CD14-positive monocyte (primary cell): ENCODE results near the gene GFRAL. TPM values are rescaled to one million over a fixed set of nuclear protein-coding genes. Genes with fewer than 3 reads are reported as not detected.

ENCODE experiments used
- DNase-seq, 3 donors: peaks; one replicate each; pipeline ENCODE4 v3.0.0-alpha.2; 2011 to 2022
- H2AFZ ChIP-seq: 2 replicates; pipeline ENCODE4 v1.6.0; 2012; ENCODE audit warnings: mild to moderate bottlenecking, low read depth, low read length, inconsistent platforms; ENCODE audit not compliant: insufficient read depth, poor library complexity, severe bottlenecking
- H3K27ac ChIP-seq, 2 donors: 1 replicate in 1 of 2; 2 replicates in 1 of 2; pipeline ENCODE4 v1.5.1; 2012 to 2013; ENCODE audit warnings: low read length in 2 of 2, control low read depth in 1 of 2, inconsistent platforms in 1 of 2, low read depth in 1 of 2, mild to moderate bottlenecking in 1 of 2
- H3K27me3 ChIP-seq, 2 donors: one replicate each; pipeline versions ENCODE4 v1.6.0 to v1.6.1; 2011 to 2013; ENCODE audit warnings: low read length in 2 of 2; ENCODE audit not compliant: control insufficient read depth in 2 of 2, insufficient read depth in 2 of 2
- H3K36me3 ChIP-seq, 2 donors: replicated peaks in 1 of 2; 1 replicate in 1 of 2; 2 replicates in 1 of 2; pipeline versions ENCODE4 v1.5.1 to v1.6.1; 2012 to 2013; ENCODE audit warnings: low read length in 2 of 2, control low read depth in 1 of 2, inconsistent platforms in 1 of 2, mild to moderate bottlenecking in 1 of 2; ENCODE audit not compliant: insufficient read depth in 2 of 2, control insufficient read depth in 1 of 2
- H3K4me1 ChIP-seq, 2 donors: 1 replicate in 1 of 2; 2 replicates in 1 of 2; pipeline versions ENCODE4 v1.5.1 to v1.6.1; 2012 to 2013; ENCODE audit warnings: low read length in 2 of 2, control low read depth in 1 of 2, inconsistent platforms in 1 of 2, mild to moderate bottlenecking in 1 of 2, moderate library complexity in 1 of 2; ENCODE audit not compliant: insufficient read depth in 2 of 2, control insufficient read depth in 1 of 2
- H3K4me2 ChIP-seq: replicated peaks from 2 replicates; pipeline ENCODE3; 2012; ENCODE audit warnings: low read length, moderate library complexity, mild to moderate bottlenecking; ENCODE audit not compliant: poor library complexity, severe bottlenecking; ENCODE audit errors: extremely low read depth
- H3K4me3 ChIP-seq, 3 experiments: fragments of 200-600 bp in 1 of 3; sonication (generic) in 1 of 3; replicated peaks in 1 of 3; 1 replicate in 2 of 3; 2 replicates in 1 of 3; pipeline ENCODE4 v1.5.1; 2011 to 2013; ENCODE audit warnings: low read length in 3 of 3, mild to moderate bottlenecking in 3 of 3, control low read depth in 2 of 3, low read depth in 2 of 3, inconsistent platforms in 1 of 3, moderate library complexity in 1 of 3
- H3K79me2 ChIP-seq: 2 replicates; pipeline ENCODE4 v1.6.0; 2012; ENCODE audit warnings: mild to moderate bottlenecking, control low read depth, inconsistent platforms, low read length, moderate library complexity; ENCODE audit not compliant: insufficient read depth
- H3K9ac ChIP-seq: 2 replicates; pipeline ENCODE4 v1.6.0; 2017; ENCODE audit warnings: low read length, mild to moderate bottlenecking; ENCODE audit not compliant: insufficient read depth, poor library complexity, severe bottlenecking
- H3K9me3 ChIP-seq, 2 donors: replicated peaks in 1 of 2; 1 replicate in 1 of 2; 2 replicates in 1 of 2; pipeline versions ENCODE4 v1.5.1 to v1.6.1; 2012 to 2013; ENCODE audit warnings: low read length in 2 of 2, control low read depth in 1 of 2; ENCODE audit not compliant: control insufficient read depth in 1 of 2, insufficient read depth in 1 of 2
- H4K20me1 ChIP-seq: 2 replicates; pipeline ENCODE4 v1.6.0; 2012; ENCODE audit warnings: mild to moderate bottlenecking, low read length, control low read depth, moderate library complexity; ENCODE audit not compliant: insufficient read depth
- H3K27ac Mint-ChIP-seq, 7 donors: one replicate each; pipeline ENCODE4 v1.8.0; 2020; ENCODE audit warnings: mild to moderate bottlenecking in 7 of 7, mixed read lengths in 7 of 7, moderate library complexity in 6 of 7, inconsistent platforms in 2 of 7
- H3K27me3 Mint-ChIP-seq, 3 donors: one replicate each; pipeline ENCODE4 v1.8.0; 2021 to 2022; ENCODE audit warnings: low read depth in 3 of 3, mild to moderate bottlenecking in 3 of 3, mixed read lengths in 3 of 3, moderate library complexity in 3 of 3, inconsistent platforms in 1 of 3
- H3K36me3 Mint-ChIP-seq, 2 donors: one replicate each; pipeline ENCODE4 v1.8.0; 2020; ENCODE audit warnings: mixed read lengths in 2 of 2, inconsistent platforms in 1 of 2, mild to moderate bottlenecking in 1 of 2
- H3K4me1 Mint-ChIP-seq: one replicate; pipeline ENCODE4 v1.8.0; 2020; ENCODE audit warnings: mild to moderate bottlenecking, mixed read lengths
- H3K4me3 Mint-ChIP-seq, 2 donors: one replicate each; pipeline ENCODE4 v1.8.0; 2020; ENCODE audit warnings: mild to moderate bottlenecking in 2 of 2, mixed read lengths in 2 of 2, moderate library complexity in 1 of 2
- H3K9me3 Mint-ChIP-seq, 7 donors: one replicate each; pipeline ENCODE4 v1.8.0; 2020 to 2022; ENCODE audit warnings: mixed read lengths in 7 of 7, mild to moderate bottlenecking in 6 of 7, moderate library complexity in 6 of 7, inconsistent platforms in 2 of 7
- WGBS: methylation state at CpG from one replicate; pipeline ENCODE4 v1.1.5; 2013; ENCODE audit warnings: missing lambda C conversion rate; ENCODE audit not compliant: insufficient coverage; 5-methylcytosine and 5-hydroxymethylcytosine counted together
- intact Hi-C, 2 donors: fragments of 100-400 bp; cut with micrococcal nuclease; formaldehyde crosslinking; loops; one replicate each; pipeline versions ENCODE4 v1.15.0 to v1.15.1; 2023
- polyA plus RNA-seq, 3 donors: library from polyadenylated mRNA; depleted of rRNA in 1 of 3; unstranded in 2 of 3; stranded (reverse) in 1 of 3; fragments of 300-500 nt in 2 of 3; fragments of >200 nt in 1 of 3; fragmentation: Illumina TruSeq in 2 of 3; gene quantifications; 1 replicate in 2 of 3; 2 replicates in 1 of 3; pipeline ENCODE4 v1.2.3, GENCODE V29; 2012 to 2021
- TF ChIP-seq, protein P1 (sequence below): fragments of 200-600 bp; IDR thresholded peaks from one replicate; pipeline ENCODE4 v1.8.0; 2022; ENCODE audit warnings: antibody characterized with exemption, mild to moderate bottlenecking

GFRAL gene
- polyA plus RNA-seq, 3 donors: not detected

DNA sequence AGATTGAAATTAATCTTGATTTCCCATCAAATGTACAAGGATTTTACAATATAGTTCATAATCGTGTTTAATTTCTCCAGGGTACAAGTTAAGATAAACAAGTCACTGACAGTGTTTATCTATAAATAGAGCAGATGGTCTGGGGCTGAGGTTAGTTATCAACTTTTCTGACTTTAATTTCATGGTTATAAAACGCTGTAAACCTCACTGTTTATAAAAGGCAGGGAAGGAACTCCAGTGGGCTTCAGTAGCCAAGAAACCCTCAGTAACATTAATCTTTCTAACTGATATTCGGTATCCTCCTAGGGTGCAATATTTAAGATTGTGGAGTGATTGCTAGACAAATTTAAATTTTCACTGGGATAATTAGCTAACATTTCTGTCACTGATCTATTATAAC lies 68.6 kb downstream of the GFRAL start:
- no peaks in the 10 kb centered on the region for H3K79me2 ChIP-seq
- H2AFZ ChIP-seq: no peak overlapping the region
- TF ChIP-seq, protein P1, sequence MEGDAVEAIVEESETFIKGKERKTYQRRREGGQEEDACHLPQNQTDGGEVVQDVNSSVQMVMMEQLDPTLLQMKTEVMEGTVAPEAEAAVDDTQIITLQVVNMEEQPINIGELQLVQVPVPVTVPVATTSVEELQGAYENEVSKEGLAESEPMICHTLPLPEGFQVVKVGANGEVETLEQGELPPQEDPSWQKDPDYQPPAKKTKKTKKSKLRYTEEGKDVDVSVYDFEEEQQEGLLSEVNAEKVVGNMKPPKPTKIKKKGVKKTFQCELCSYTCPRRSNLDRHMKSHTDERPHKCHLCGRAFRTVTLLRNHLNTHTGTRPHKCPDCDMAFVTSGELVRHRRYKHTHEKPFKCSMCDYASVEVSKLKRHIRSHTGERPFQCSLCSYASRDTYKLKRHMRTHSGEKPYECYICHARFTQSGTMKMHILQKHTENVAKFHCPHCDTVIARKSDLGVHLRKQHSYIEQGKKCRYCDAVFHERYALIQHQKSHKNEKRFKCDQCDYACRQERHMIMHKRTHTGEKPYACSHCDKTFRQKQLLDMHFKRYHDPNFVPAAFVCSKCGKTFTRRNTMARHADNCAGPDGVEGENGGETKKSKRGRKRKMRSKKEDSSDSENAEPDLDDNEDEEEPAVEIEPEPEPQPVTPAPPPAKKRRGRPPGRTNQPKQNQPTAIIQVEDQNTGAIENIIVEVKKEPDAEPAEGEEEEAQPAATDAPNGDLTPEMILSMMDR: no peak
- H3K27me3 ChIP-seq: no peaks in the 10 kb centered on the region
- H3K4me3 Mint-ChIP-seq: no peak overlapping the region
- WGBS: no CpG with 5 or more reads among the region's 3 CpGs
- no peaks in the 10 kb centered on the region for H3K4me1 Mint-ChIP-seq
- no peak for DNase-seq
- no peak overlapping the region for H3K27ac Mint-ChIP-seq
- H3K9me3 ChIP-seq: no peaks in the 10 kb centered on the region
- H3K27ac ChIP-seq: no peak overlapping the region
- H3K9me3 Mint-ChIP-seq: peaks cover 0 to 2% (median 0%) of the 10 kb centered on the region in 7 donors
- no peaks in the 10 kb centered on the region for H3K4me1 ChIP-seq
- no peaks in the 10 kb centered on the region for H3K36me3 ChIP-seq
- no peaks in the 10 kb centered on the region for H4K20me1 ChIP-seq
- no peaks in the 10 kb centered on the region for H3K27me3 Mint-ChIP-seq
- H3K4me2 ChIP-seq: no peak overlapping the region
- H3K4me3 ChIP-seq: no peak overlapping the region
- H3K36me3 Mint-ChIP-seq: no peaks in the 10 kb centered on the region
- intact Hi-C loops: no loop called here
- H3K9ac ChIP-seq: no peak overlapping the region

DNA sequence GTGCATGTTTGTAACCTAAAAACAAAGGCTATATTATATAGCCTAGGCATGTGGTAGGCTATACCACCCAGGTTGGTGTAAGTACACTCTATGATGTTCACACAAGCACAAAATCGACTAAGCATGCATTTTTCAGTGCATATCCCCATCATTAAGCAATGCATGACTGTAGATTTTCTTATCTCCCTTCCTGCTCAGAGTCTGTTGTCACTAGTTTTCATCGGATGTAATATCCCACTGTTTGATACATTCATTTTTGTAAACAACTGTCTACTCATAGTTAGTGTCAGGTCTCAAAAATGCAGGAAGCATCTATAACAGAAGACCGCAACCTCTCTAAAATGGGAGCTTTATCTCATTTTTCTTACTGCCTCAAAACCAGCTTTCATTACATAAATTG lies 70.7 kb downstream of the GFRAL start:
- Histone ChIP-seq H3K27me3 (no peaks in the 10 kb centered on the region), H3K9ac (no peak overlapping the region), H3K4me1 (no peaks in the 10 kb centered on the region), H3K36me3 (no peaks in the 10 kb centered on the region), H3K79me2 (no peaks in the 10 kb centered on the region), H3K4me2 (no peak overlapping the region), H3K9me3 (no peaks in the 10 kb centered on the region), H4K20me1 (no peaks in the 10 kb centered on the region), H2AFZ (no peak overlapping the region), H3K4me3 (no peak overlapping the region), H3K27ac (no peak overlapping the region)
- Mint-ChIP-seq H3K36me3 (no peaks in the 10 kb centered on the region), H3K9me3 (peaks cover 0 to 4% (median 0%) of the 10 kb centered on the region in 7 donors), H3K4me3 (no peak overlapping the region), H3K4me1 (no peaks in the 10 kb centered on the region), H3K27ac (no peak overlapping the region), H3K27me3 (no peaks in the 10 kb centered on the region)
- intact Hi-C loops: no loop called here
- TF ChIP-seq, protein P1: no peak
- no CpG with 5 or more reads among the region's 3 CpGs for WGBS
- DNase-seq: no peak
